HFFc6 (cell line): ENCODE data around the gene RGL2. TPM values are rescaled to one million over a fixed set of nuclear protein-coding genes. Genes with fewer than 3 reads are reported as not detected.
A peak's percentile ranks its signal among the peaks of the same experiment; 100 is the strongest.

Experiments
- DNase-seq: peaks from one replicate; pipeline ENCODE4 v3.0.0-alpha.2; 2018
- H3K27ac Mint-ChIP-seq: 2 replicates; pipeline ENCODE4 v1.8.0; 2020; ENCODE audit warnings: mild to moderate bottlenecking, mixed read lengths
- H3K27me3 Mint-ChIP-seq: 2 replicates; pipeline ENCODE4 v1.8.0; 2021; ENCODE audit warnings: mild to moderate bottlenecking, moderate library complexity, mixed read lengths; ENCODE audit not compliant: insufficient read depth
- H3K36me3 Mint-ChIP-seq: 2 replicates; pipeline ENCODE4 v1.8.0; 2021; ENCODE audit warnings: low read depth, mixed read lengths
- H3K4me1 Mint-ChIP-seq: 2 replicates; pipeline ENCODE4 v1.8.0; 2020; ENCODE audit warnings: low read depth, mixed read lengths
- H3K4me3 Mint-ChIP-seq: 2 replicates; pipeline ENCODE4 v1.8.0; 2020; ENCODE audit warnings: mild to moderate bottlenecking, moderate library complexity, mixed read lengths
- H3K9me3 Mint-ChIP-seq: 2 replicates; pipeline ENCODE4 v1.8.0; 2020; ENCODE audit warnings: mild to moderate bottlenecking, mixed read lengths
- CTCF ChIP-seq: fragments of 200-600 bp; sonication (generic); IDR thresholded peaks from 2 replicates; pipeline ENCODE4 v1.5.0; 2021; ENCODE audit warnings: antibody characterized with exemption, mild to moderate bottlenecking
- total RNA-seq, 6 experiments: library from RNA; stranded (reverse); fragmentation: NEBNext Ultra II Directional; extraction: Animal tissue kit (Norgen Biotek cat#: 25700); gene quantifications; 2 replicates in 1 of 6; 3 replicates in 5 of 6; pipeline ENCODE4 v1.2.3, GENCODE V29; 2021

RGL2 gene
- total RNA-seq, 6 experiments from 2014 or later, result 26.7 to 31.6 (median 27.9) TPM

- Mint-ChIP-seq H3K36me3 (peaks cover 5% of the 10 kb centered on the region; the same call in 1 of the 2 replicates), H3K4me1 (peaks cover 12% of the 10 kb centered on the region; the same call in 1 of the 2 replicates), H3K27ac (no peak overlapping the region; the same call in 1 of the 2 replicates), H3K4me3 (no peak overlapping the region), H3K9me3 (no peaks in the 10 kb centered on the region), H3K27me3 (no peaks in the 10 kb centered on the region; the same call in 1 of the 2 replicates)
- TF ChIP-seq CTCF, result no peak
- DNase-seq, result no peak
Observed at GRCh38 chr6:33306356-33306755, 7.6 kb upstream of the RGL2 start.

- TF ChIP-seq CTCF, result no peak
- Mint-ChIP-seq H3K27me3 (peaks cover 2% of the 10 kb centered on the region), H3K4me3 (no peak overlapping the region), H3K27ac (peak overlapping the region; percentile 11; the same call in 1 of the 2 replicates), H3K36me3 (peaks cover 9% of the 10 kb centered on the region; the same call in 1 of the 2 replicates), H3K9me3 (no peaks in the 10 kb centered on the region), H3K4me1 (peaks cover 17% of the 10 kb centered on the region)
- no peak for DNase-seq
Observed at GRCh38 chr6:33305052-33305451, 6.3 kb upstream of the RGL2 start.

- H3K4me3 Mint-ChIP-seq, result no peak overlapping the region
- TF ChIP-seq CTCF, result no peak
- H3K4me1 Mint-ChIP-seq, result peaks cover 22% of the 10 kb centered on the region
- DNase-seq, result no peak
- H3K27me3 Mint-ChIP-seq, result peaks cover 10% of the 10 kb centered on the region
- no peak overlapping the region for H3K27ac Mint-ChIP-seq
- H3K9me3 Mint-ChIP-seq, result no peaks in the 10 kb centered on the region
- H3K36me3 Mint-ChIP-seq, result peaks cover 14% of the 10 kb centered on the region; the same call in 1 of the 2 replicates
Observed at GRCh38 chr6:33304216-33304615, 5.5 kb upstream of the RGL2 start.

GRCh38 chr6:33301877-33302276 lies 3.1 kb upstream of the RGL2 start:
- peaks cover 4% of the 10 kb centered on the region for H3K9me3 Mint-ChIP-seq
- DNase-seq, result no peak
- H3K36me3 Mint-ChIP-seq, result 0 out of 2 replicates have a peak, but pooled peaks cover 9% of the 10 kb centered on the region
- H3K27ac Mint-ChIP-seq, result no peak overlapping the region; the same call in 1 of the 2 replicates
- H3K4me1 Mint-ChIP-seq, result peaks cover 27% of the 10 kb centered on the region
- peaks cover 17% of the 10 kb centered on the region for H3K27me3 Mint-ChIP-seq
- TF ChIP-seq CTCF, result no peak
- no peak overlapping the region for H3K4me3 Mint-ChIP-seq

- Mint-ChIP-seq H3K9me3 (peaks cover 4% of the 10 kb centered on the region), H3K27ac (peak overlapping the region; percentile 99), H3K4me1 (peaks cover 31% of the 10 kb centered on the region), H3K4me3 (peak overlapping the region; percentile 99), H3K36me3 (peaks cover 13% of the 10 kb centered on the region; the same call in 1 of the 2 replicates), H3K27me3 (peaks cover 17% of the 10 kb centered on the region)
- peak; percentile 87 for TF ChIP-seq CTCF
- DNase-seq, result peak; percentile 90
Observed at GRCh38 chr6:33299237-33299944, 649 bp upstream of the RGL2 start.
